DMS153 treated with DMSO at 0.1 percent for 48 hours (cell line): ENCODE results near the gene HNRNPU.

ENCODE experiments used
- DNase-seq: peaks from one replicate; lab custom pipeline; 2025; ENCODE audit not compliant: unreplicated experiment; lab: John Stamatoyannopoulos, UW

Gene HNRNPU

DNA sequence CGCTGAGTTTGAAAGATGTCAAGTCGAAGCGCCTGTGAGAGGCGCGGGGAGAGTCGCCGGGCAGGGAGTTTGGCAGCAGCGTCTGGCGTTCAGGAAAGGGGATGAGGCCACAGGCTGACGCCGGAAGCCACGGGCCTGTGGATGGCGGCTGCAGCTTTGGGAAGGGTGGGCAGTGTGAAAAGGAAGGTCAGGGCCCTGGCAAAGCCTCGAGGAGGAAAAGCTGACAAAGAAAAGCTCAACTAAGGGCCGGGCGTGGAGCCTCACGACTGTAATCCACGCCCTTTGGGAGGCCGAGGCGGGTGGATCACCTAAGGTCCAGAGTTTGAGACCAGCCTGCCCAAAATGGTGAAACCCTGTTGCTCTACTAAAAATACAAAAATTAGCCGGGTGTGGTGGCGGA lies 54.1 kb downstream of the HNRNPU start:
- no peak for DNase-seq

GRCh38 chr1:244807138-244807537 lies 57.2 kb downstream of the HNRNPU start:
- DNase-seq: no peak

- no peak for DNase-seq
Observed at GRCh38 chr1:244804841-244805240, 59.5 kb downstream of the HNRNPU start.

GRCh38 chr1:244802556-244803239 lies 61.6 kb downstream of the HNRNPU start:
- no peak for DNase-seq

DNA sequence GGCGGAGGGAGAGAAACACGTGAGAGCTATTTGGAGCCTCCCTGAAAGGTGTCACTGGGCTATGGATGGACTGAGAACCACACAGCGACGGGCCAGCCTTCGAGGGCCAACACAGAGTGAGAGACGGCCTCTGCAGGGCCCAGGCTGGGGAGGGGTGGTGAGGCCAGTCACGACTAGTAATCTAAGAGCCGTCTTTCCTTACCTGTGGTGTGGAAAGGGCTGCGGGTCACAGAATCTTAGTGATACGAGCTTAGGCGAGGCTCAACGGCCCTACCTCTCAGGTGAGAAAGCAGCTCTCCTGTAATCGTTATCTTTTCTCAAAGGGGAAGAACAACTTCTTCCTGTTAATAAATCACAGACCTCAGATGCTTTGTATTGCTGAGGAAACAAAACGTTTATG lies 62.3 kb downstream of the HNRNPU start:
- no peak for DNase-seq

GRCh38 chr1:244801246-244801645 lies 63.1 kb downstream of the HNRNPU start:
- DNase-seq: no peak

DNA sequence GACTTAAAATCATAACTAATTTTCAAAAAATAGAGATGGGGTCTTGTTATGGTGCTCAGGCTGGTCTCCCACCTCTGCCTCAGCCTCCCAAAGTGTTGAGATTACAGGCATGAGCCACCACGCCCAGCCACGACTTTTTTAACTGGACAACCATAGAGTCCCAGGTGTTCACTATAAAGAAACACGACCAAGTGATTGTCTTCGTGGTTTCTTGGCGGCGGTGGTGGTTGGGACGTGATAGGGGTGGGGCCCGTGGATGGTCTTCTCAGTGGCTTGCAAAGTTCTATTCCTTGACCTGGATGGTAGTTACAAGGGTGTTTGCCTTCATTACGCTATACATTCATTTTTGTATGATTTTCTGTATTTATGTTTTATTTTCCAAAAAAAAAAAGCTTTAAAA lies 63.5 kb downstream of the HNRNPU start:
- DNase-seq: no peak
